ENCODE measurements around the gene C3orf70. TPM values are rescaled to one million over a fixed set of nuclear protein-coding genes. Genes with fewer than 3 reads are reported as not detected.

The C3orf70 gene
- total RNA-seq, 2 experiments from 2014 or later: not detected

GRCh38 chr3:185164428-185165217 lies 11.8 kb upstream of the C3orf70 start:
- H3K4me2 ChIP-seq (ENCODE audit: low read length): no peak overlapping the region
- H4K20me1 ChIP-seq (ENCODE audit: insufficient read depth, low read length): no peaks in the 10 kb centered on the region
- intact Hi-C loops (cut with micrococcal nuclease; ENCODE audit: unreplicated experiment): no loop called here
- no peaks in the 10 kb centered on the region for H3K4me1 ChIP-seq (ENCODE audit: insufficient read depth, low read length, poor library complexity, severe bottlenecking)
- no peaks in the 10 kb centered on the region for H3K9me2 ChIP-seq (ENCODE audit: insufficient read depth, low read length)
- no TSS peak for BruUV-seq (replicated peaks)
- DNase-seq (ENCODE audit: low spot score): no peak
- POLR2A ChIA-PET: interaction anchor here (0.7 kb wide), 1 partner anchor 137 kb away, joined by 4 read pairs; no protein-coding TSS in a partner anchor
- H3K79me2 ChIP-seq (ENCODE audit: insufficient read depth, low read depth, low read length): no peaks in the 10 kb centered on the region
- H3K36me3 ChIP-seq (ENCODE audit: insufficient read depth, low read length): no peaks in the 10 kb centered on the region
- H3K27ac ChIP-seq (ENCODE audit: low read depth, low read length, poor library complexity, severe bottlenecking): no peak overlapping the region
- CTCF ChIA-PET (ENCODE audit: unreplicated experiment): no interaction called here
- H3K4me3 ChIP-seq (ENCODE audit: low read depth, low read length, poor library complexity, severe bottlenecking): no peak overlapping the region
- no peak for TF ChIP-seq CTCF (conservative IDR thresholded peaks at IDR 0.05; ENCODE audit: low read length)
- no peak for TF ChIP-seq EZH2phosphoT487 (IDR thresholded peaks at IDR 0.05; ENCODE audit: borderline replicate concordance, low read depth, low read length)
- no peaks in the 10 kb centered on the region for H3K9me3 ChIP-seq (ENCODE audit: low read length)
- no peak overlapping the region for H2AFZ ChIP-seq (ENCODE audit: low read length)

- Histone ChIP-seq H4K20me1 (ENCODE audit: insufficient read depth, low read length) (no peaks in the 10 kb centered on the region), H3K27ac (ENCODE audit: low read depth, low read length, poor library complexity, severe bottlenecking) (no peak overlapping the region), H3K4me3 (ENCODE audit: low read depth, low read length, poor library complexity, severe bottlenecking) (no peak overlapping the region), H3K9me2 (ENCODE audit: insufficient read depth, low read length) (no peaks in the 10 kb centered on the region), H3K36me3 (ENCODE audit: insufficient read depth, low read length) (no peaks in the 10 kb centered on the region), H3K4me1 (ENCODE audit: insufficient read depth, low read length, poor library complexity, severe bottlenecking) (no peaks in the 10 kb centered on the region), H2AFZ (ENCODE audit: low read length) (no peak overlapping the region), H3K79me2 (ENCODE audit: insufficient read depth, low read depth, low read length) (no peaks in the 10 kb centered on the region), H3K9me3 (ENCODE audit: low read length) (no peaks in the 10 kb centered on the region), H3K4me2 (ENCODE audit: low read length) (no peak overlapping the region)
- intact Hi-C loops (cut with micrococcal nuclease; ENCODE audit: unreplicated experiment): no loop called here
- DNase-seq (ENCODE audit: low spot score): no peak
- ChIA-PET POLR2A (interaction anchor here (1.3 kb wide), 1 partner anchor 15 kb away, joined by 3 read pairs; no protein-coding TSS in a partner anchor), CTCF (ENCODE audit: unreplicated experiment) (interaction anchor here (0.5 to 0.8 kb wide), 2 partner anchors 10 to 983 kb away, joined by 3 to 5 read pairs; no protein-coding TSS in a partner anchor)
- BruUV-seq (replicated peaks): no TSS peak
- no peak for TF ChIP-seq EZH2phosphoT487 (IDR thresholded peaks at IDR 0.05; ENCODE audit: borderline replicate concordance, low read depth, low read length)
- TF ChIP-seq CTCF (conservative IDR thresholded peaks at IDR 0.05; ENCODE audit: low read length): no peak
Observed at GRCh38 chr3:185162634-185163033, 9.8 kb upstream of the C3orf70 start.

GRCh38 chr3:185161761-185162160 lies 8.9 kb upstream of the C3orf70 start:
- ChIA-PET CTCF (ENCODE audit: unreplicated experiment) (no interaction called here), POLR2A (interaction anchor here (0.8 kb wide), 1 partner anchor 10 kb away, joined by 3 read pairs; no protein-coding TSS in a partner anchor)
- H2AFZ ChIP-seq (ENCODE audit: low read length): no peak overlapping the region
- no peak for DNase-seq (ENCODE audit: low spot score)
- H3K79me2 ChIP-seq (ENCODE audit: insufficient read depth, low read depth, low read length): no peaks in the 10 kb centered on the region
- H4K20me1 ChIP-seq (ENCODE audit: insufficient read depth, low read length): no peaks in the 10 kb centered on the region
- H3K9me3 ChIP-seq (ENCODE audit: low read length): no peaks in the 10 kb centered on the region
- TF ChIP-seq EZH2phosphoT487 (IDR thresholded peaks at IDR 0.05; ENCODE audit: borderline replicate concordance, low read depth, low read length) (no peak), CTCF (conservative IDR thresholded peaks at IDR 0.05; ENCODE audit: low read length) (no peak)
- BruUV-seq (replicated peaks): no TSS peak
- intact Hi-C loops (cut with micrococcal nuclease; ENCODE audit: unreplicated experiment): no loop called here
- no peaks in the 10 kb centered on the region for H3K36me3 ChIP-seq (ENCODE audit: insufficient read depth, low read length)
- no peak overlapping the region for H3K27ac ChIP-seq (ENCODE audit: low read depth, low read length, poor library complexity, severe bottlenecking)
- no peaks in the 10 kb centered on the region for H3K4me1 ChIP-seq (ENCODE audit: insufficient read depth, low read length, poor library complexity, severe bottlenecking)
- no peak overlapping the region for H3K4me3 ChIP-seq (ENCODE audit: low read depth, low read length, poor library complexity, severe bottlenecking)
- no peak overlapping the region for H3K4me2 ChIP-seq (ENCODE audit: low read length)
- H3K9me2 ChIP-seq (ENCODE audit: insufficient read depth, low read length): no peaks in the 10 kb centered on the region
